Mesangial cell (primary cell): ENCODE results near the gene SNAI3. TPM values are rescaled to one million over a fixed set of nuclear protein-coding genes. Genes with fewer than 3 reads are reported as not detected.

Experiments
- total RNA-seq: library from RNA; depleted of rRNA; stranded (reverse); fragments of >200 nt; gene quantifications from 2 replicates; pipeline ENCODE4 v1.2.3, GENCODE V29; 2015

The SNAI3 gene
- 0.25 TPM in 1 of 2 replicates, not detected in the other for total RNA-seq

DNA sequence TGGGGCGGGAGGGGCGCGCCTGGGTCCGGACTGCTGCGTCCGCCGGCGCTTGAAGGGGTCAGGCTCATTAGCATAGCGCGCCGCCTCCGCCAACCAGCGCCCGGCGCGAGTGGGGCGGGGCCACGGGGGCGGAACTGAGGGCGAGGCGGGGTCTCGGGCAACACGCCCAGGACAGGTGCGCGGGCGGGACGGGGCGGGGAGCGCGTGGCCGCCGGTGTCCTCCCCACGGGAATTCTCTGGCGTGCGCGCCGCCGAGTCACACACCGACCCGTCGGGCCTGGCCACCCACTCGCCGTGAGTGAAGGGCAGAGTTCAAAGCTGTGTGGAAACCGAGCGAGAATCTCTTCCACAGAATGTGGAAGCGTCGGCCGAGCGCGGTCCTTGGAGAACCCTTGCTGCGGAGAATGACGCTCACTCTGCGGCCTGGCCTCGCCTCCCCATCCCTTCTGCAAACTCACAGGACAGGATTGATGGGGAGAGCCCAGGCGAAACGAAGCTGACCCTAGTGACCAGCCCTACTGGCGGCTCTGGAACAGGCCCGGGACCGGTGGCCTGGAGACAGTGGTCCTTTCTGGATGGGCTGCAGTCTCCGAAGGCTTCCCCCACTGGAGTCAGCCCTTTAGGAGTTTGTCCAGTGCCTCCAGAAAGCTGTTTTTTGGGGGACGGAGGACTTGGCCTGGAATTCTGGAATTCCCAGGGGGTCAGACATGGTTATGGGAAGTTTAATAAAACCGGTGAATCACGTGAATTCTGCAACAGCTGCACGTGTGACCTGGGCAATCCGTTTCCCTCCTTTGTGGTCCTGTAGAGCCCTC, at the start of gene SNAI3:
Gene SNAI3, minus strand, starts transcription at position 69 of the 815 bp plus-strand sequence. CDS start 101 bp downstream, outside the sequence.

DNA sequence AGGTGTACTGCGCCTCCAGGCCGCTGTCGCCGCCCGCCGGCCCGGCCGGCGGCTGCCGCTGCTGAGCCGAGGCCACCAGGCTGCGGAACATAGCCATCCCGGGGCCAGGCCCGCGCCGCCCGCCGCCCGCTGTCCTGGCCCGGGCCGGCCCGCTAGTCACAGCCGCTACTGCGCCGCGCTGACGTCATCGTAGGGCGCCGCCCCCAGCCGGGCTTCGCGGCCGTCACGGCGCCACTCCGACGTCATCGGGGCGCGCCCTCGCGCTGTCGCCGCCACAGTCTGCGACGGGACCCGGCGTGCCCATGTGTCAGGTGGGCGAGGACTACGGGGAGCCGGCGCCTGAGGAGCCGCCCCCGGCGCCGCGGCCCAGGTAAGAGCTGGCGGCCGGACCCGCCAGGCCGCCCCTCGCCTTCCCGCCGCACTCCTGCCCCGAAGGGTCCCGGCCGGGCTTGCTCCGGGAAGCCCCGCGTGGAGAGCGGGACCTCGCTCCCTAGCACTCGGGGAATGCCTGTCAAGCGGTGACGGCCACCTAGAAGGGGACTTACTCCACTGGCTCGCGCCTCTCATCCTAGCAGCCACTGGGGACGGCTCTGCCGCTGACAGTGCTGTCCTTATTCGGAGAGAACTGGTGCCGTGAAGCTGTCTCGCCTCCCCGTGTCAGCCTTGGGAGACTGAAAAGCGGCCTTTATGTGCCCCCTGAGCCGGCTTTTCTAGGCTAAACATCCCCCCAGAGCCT, 20.1 kb upstream of the SNAI3 start, which contains the start of the genes CTU2 and RNF166:
Gene CTU2, plus strand, starts transcription at position 275 of the 736 bp plus-strand sequence. Its CDS starts 28 bp downstream, at position 303.
Gene RNF166, minus strand, starts transcription at position 180 of the 736 bp plus-strand sequence. Its CDS starts 83 bp downstream, at position 97.

DNA sequence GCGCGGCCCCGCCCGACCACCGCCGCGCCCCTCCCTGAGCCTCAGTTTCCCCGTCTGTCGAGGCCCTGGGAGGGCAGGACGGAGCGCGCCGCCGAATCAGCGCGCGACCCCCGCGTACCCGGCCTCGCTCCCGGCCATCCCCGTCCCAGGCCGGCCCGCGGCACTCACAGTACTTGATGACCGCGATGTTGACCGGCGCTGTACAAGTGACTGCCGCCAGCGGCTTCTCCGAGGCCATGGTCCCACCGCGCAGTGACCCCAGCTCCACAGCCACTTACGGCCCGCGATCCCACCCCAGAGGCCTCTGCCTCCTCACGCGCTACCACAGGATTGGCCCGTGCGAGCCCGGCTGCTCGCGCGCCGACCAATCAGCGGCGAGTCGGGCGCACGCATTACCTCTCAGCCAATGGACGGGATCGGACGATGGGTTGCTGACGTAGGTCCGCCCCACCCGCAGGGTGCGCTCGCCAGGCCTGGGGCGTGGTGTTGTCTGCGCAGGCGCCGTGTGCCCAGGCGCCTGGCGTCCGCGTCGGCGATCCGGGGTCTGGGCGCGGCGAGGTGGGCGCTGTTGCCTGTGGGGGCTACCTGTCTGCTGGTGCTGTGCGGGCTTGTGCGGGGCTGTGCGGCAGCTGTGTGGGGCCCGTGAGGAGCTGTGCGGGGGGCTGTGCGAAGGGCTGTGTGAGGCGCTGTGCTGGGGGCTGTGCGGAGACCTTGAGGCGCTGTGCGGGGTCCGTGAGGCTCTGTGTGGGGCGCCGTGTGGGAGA, 23.3 kb downstream of the SNAI3 start, which contains the start of gene MVD:
Gene MVD, minus strand, starts transcription at position 249 of the 764 bp plus-strand sequence. Its CDS starts 11 bp downstream, at position 238.

DNA sequence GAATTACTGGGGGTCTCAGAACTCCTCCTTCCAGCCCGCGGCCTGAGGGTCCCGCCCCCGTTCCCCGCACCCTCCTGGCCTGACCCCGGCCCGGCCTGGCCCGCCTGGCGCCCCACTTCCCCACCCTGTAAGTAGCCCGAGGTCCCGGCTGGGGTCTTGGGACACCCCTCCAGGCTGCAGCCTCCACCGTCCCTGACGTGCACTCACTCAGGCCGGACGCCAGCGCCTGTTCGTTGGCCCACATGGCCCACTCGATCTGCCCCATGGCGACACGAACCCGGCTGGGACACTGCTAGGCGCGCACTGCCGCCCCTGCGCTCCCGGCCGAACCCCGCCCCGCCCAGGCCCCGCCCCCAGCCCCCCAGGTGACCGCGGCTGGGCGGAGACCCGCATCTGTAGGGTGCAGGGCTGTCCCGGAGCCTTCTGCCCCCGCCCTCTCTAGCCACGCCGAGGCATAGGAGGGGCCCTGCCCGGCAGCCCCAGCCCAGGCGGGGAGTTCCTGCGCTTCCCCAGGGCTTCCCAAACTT, 35.5 kb downstream of the SNAI3 start, which contains the start of gene CYBA:
Gene CYBA, minus strand, starts transcription at position 305 of the 527 bp plus-strand sequence. Its CDS starts 40 bp downstream, at position 265.

DNA sequence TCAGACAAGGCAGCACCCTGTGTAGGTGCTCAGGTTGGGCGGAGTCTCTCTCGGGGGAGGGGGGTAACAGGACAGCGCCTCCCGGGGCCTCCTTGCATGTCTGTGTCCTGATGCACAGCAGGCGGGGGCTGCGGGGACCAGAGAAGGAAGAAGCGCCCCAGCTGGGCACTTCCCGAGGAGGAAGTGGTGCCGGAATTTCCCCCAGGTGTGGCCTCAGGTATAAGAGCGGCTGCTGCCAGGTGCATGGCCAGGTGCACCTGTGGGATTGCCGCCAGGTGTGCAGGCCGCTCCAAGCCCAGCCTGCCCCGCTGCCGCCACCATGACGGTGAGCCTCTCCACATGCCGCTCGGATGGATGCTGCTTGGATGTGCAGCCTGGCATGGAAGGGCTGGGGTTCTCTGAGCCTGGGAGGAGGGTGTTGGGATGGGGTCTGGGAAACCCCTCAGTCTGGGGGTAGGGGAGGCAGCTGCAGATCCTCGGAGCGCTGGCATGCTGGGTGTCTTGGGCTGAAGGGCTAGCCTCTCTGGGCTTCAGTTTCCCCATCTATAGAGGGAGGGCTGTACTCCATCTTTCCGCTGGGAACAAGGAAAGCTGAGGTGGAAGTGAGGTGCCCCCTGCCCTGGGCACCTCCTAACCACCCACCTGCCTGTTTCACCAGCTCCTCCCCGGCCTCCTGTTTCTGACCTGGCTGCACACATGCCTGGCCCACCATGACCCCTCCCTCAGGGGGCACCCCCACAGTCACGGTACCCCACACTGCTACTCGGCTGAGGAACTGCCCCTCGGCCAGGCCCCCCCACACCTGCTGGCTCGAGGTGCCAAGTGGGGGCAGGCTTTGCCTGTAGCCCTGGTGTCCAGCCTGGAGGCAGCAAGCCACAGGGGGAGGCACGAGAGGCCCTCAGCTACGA, 47.7 kb downstream of the SNAI3 start, which contains the start of gene IL17C:
Gene IL17C, plus strand, starts transcription at position 250 of the 908 bp plus-strand sequence. Its CDS starts 70 bp downstream, at position 320.

Other genes with a start within 250 kb of the SNAI3 start
- 1.6 and 4.2 TPM in 2 replicates for gene ZFPM1, start 233.2 kb downstream of the SNAI3 start, total RNA-seq
- gene ZC3H18, start 116.1 kb downstream of the SNAI3 start, total RNA-seq, result 12.4 and 16.3 TPM in 2 replicates
- not detected in 2 replicates for gene IL17C, start 47.9 kb downstream of the SNAI3 start, total RNA-seq
- gene CYBA, start 35.5 kb downstream of the SNAI3 start, total RNA-seq, result 892 and 1,214 TPM in 2 replicates
- gene MVD, start 23.4 kb downstream of the SNAI3 start, total RNA-seq, result 56.9 and 89.5 TPM in 2 replicates
- gene RNF166, start 19.9 kb upstream of the SNAI3 start, total RNA-seq, result 31.0 and 34.7 TPM in 2 replicates
- 18.8 and 23.3 TPM in 2 replicates for gene CTU2, start 20.0 kb upstream of the SNAI3 start, total RNA-seq
- 330 and 378 TPM in 2 replicates for gene PIEZO1, start 98.7 kb upstream of the SNAI3 start, total RNA-seq
- 20.4 and 63.6 TPM in 2 replicates for gene CDT1, start 117.3 kb upstream of the SNAI3 start, total RNA-seq
- gene APRT, start 125.4 kb upstream of the SNAI3 start, total RNA-seq, result 196 and 238 TPM in 2 replicates
- gene GALNS, start 170.4 kb upstream of the SNAI3 start, total RNA-seq, result 19.9 and 32.8 TPM in 2 replicates
- 48.8 and 60.3 TPM in 2 replicates for gene TRAPPC2L, start 170.6 kb upstream of the SNAI3 start, total RNA-seq
- gene PABPN1L, start 180.2 kb upstream of the SNAI3 start, total RNA-seq, result not detected in 2 replicates